Measurements from ENCODE around the gene GLB1L.

GRCh38 chr2:219247678-219248642 lies 2.7 kb upstream of the GLB1L start:
- TF ChIP-seq CTCF (IDR thresholded peaks at IDR 0.05): no peak
- TF ChIP-seq ZFX (IDR thresholded peaks at IDR 0.05; ENCODE audit: borderline replicate concordance): no peak

All from 22Rv1 (cell line).